Measurements from ENCODE around the gene XRN2. TPM values are rescaled to one million over a fixed set of nuclear protein-coding genes. Genes with fewer than 3 reads are reported as not detected.
"Not testable (repeated sequence)": the region's sequence is repeated elsewhere in the genome, so short reads cannot be mapped to it uniquely, and the experiment has no call there.

XRN2 gene
- total RNA-seq, 1 experiment from 2014 or later: 77.7 TPM

- Histone ChIP-seq H3K9me3 (ENCODE audit: control insufficient read depth, insufficient read depth, low read depth, low read length) (no peaks in the 10 kb centered on the region), H3K4me1 (ENCODE audit: control insufficient read depth, insufficient read depth, low read length) (no peaks in the 10 kb centered on the region), H3K4me3 (ENCODE audit: low read depth in 2 of 2, low read length in 2 of 2) (no peak overlapping the region), H3K27ac (ENCODE audit: low read length) (no peak overlapping the region), H3K27me3 (ENCODE audit: control insufficient read depth, insufficient read depth, low read length) (no peaks in the 10 kb centered on the region), H3K36me3 (ENCODE audit: control insufficient read depth, insufficient read depth, low read length) (no peaks in the 10 kb centered on the region)
- no TSS peak for BruUV-seq (replicated peaks)
- intact Hi-C loops (cut with micrococcal nuclease; ENCODE audit: unreplicated experiment) (no loop called here), in situ Hi-C loops (cut with HindIII; ENCODE audit: low pct_unique_long_range_greater_than_20kb, low sequenced_read_pairs) (no loop called here)
- ChIA-PET POLR2A (no interaction called here), CTCF (no interaction called here)
- DNase-seq (ENCODE audit: low read depth, low spot score) (no peak), ATAC-seq (no peak)
- TF ChIP-seq CTCF (IDR thresholded peaks at IDR 0.05) (no peak), TCF7L2 (IDR thresholded peaks at IDR 0.05; ENCODE audit: low read depth, low read length) (no peak), POLR2AphosphoS5 (IDR thresholded peaks at IDR 0.05; ENCODE audit: low read depth, low read length) (no peak), SIN3A (IDR thresholded peaks at IDR 0.05; ENCODE audit: borderline replicate concordance, insufficient read depth, low read depth, low read length) (no peak), REST (IDR thresholded peaks at IDR 0.05; ENCODE audit: insufficient read depth in 1 of 2, low read depth in 2 of 2, low read length in 1 of 2) (no peak)
Observed at GRCh38 chr20:21411725-21412124, 108.6 kb downstream of the XRN2 start.

- BruUV-seq (replicated peaks); intact Hi-C loops (cut with micrococcal nuclease; ENCODE audit: unreplicated experiment); H3K27me3 ChIP-seq (ENCODE audit: control insufficient read depth, insufficient read depth, low read length); H3K4me3 ChIP-seq (ENCODE audit: low read depth in 2 of 2, low read length in 2 of 2); H3K9me3 ChIP-seq (ENCODE audit: control insufficient read depth, insufficient read depth, low read depth, low read length); DNase-seq (ENCODE audit: low read depth, low spot score); CTCF ChIA-PET; in situ Hi-C loops (cut with HindIII; ENCODE audit: low pct_unique_long_range_greater_than_20kb, low sequenced_read_pairs); H3K27ac ChIP-seq (ENCODE audit: low read length); POLR2A ChIA-PET; H3K4me1 ChIP-seq (ENCODE audit: control insufficient read depth, insufficient read depth, low read length); ATAC-seq; H3K36me3 ChIP-seq (ENCODE audit: control insufficient read depth, insufficient read depth, low read length): not testable (repeated sequence)
Observed at GRCh38 chr20:21413996-21414395, 110.9 kb downstream of the XRN2 start.

GRCh38 chr20:21419147-21419546 is 116.0 kb downstream of the XRN2 start:
- CTCF ChIA-PET; H3K4me3 ChIP-seq (ENCODE audit: low read depth in 2 of 2, low read length in 2 of 2); BruUV-seq (replicated peaks); in situ Hi-C loops (cut with HindIII; ENCODE audit: low pct_unique_long_range_greater_than_20kb, low sequenced_read_pairs); H3K4me1 ChIP-seq (ENCODE audit: control insufficient read depth, insufficient read depth, low read length); H3K36me3 ChIP-seq (ENCODE audit: control insufficient read depth, insufficient read depth, low read length); POLR2A ChIA-PET; H3K9me3 ChIP-seq (ENCODE audit: control insufficient read depth, insufficient read depth, low read depth, low read length); ATAC-seq; intact Hi-C loops (cut with micrococcal nuclease; ENCODE audit: unreplicated experiment); H3K27me3 ChIP-seq (ENCODE audit: control insufficient read depth, insufficient read depth, low read length); H3K27ac ChIP-seq (ENCODE audit: low read length); DNase-seq (ENCODE audit: low read depth, low spot score): not testable (repeated sequence)
